AG04450 (cell line): ENCODE data around the gene PCSK6. TPM values are rescaled to one million over a fixed set of nuclear protein-coding genes. Genes with fewer than 3 reads are reported as not detected.

Source experiments
- CTCF ChIA-PET: fragments of 300-600, 350-600 bp; formaldehyde crosslinking; extraction: SDS; loops from one replicate; lab custom pipeline; 2022; ENCODE audit warnings: antibody characterized with exemption, inconsistent platforms; lab: Charles Lee
- POLR2A ChIA-PET: fragments of 350-600 bp; formaldehyde crosslinking; extraction: SDS; loops from one replicate; lab custom pipeline; 2021; ENCODE audit warnings: antibody characterized with exemption, inconsistent platforms; lab: Yijun Ruan, JAX
- DNase-seq: peaks from one replicate; pipeline ENCODE4 v3.0.0-alpha.2; 2011; ENCODE audit warnings: low read depth, low spot score
- H3K27ac ChIP-seq: one replicate; pipeline ENCODE4 v1.5.1; 2012; ENCODE audit warnings: low read depth, low read length, control low read depth
- H3K27me3 ChIP-seq: one replicate; pipeline ENCODE4 v1.6.0; 2012; ENCODE audit warnings: low read length; ENCODE audit not compliant: control insufficient read depth, insufficient read depth
- H3K4me3 ChIP-seq: 2 replicates; pipeline ENCODE4 v1.5.1; 2011; ENCODE audit warnings: mild to moderate bottlenecking, low read depth, low read length, control low read depth
- H3K9me3 ChIP-seq: 2 replicates; pipeline ENCODE4 v1.5.1; 2012; ENCODE audit warnings: low read length; ENCODE audit not compliant: control insufficient read depth, insufficient read depth
- CTCF ChIP-seq: IDR thresholded peaks from 2 replicates; pipeline ENCODE4 v1.5.1; 2011; ENCODE audit warnings: low read depth, low read length, control low read depth, inconsistent platforms
- polyA plus RNA-seq: library from polyadenylated mRNA; depleted of rRNA; stranded (reverse); fragments of >200 nt; gene quantifications from 2 replicates; pipeline ENCODE4 v1.2.3, GENCODE V29; 2011

PCSK6 gene
- polyA plus RNA-seq, 1 experiment, result 0.06 TPM

DNA sequence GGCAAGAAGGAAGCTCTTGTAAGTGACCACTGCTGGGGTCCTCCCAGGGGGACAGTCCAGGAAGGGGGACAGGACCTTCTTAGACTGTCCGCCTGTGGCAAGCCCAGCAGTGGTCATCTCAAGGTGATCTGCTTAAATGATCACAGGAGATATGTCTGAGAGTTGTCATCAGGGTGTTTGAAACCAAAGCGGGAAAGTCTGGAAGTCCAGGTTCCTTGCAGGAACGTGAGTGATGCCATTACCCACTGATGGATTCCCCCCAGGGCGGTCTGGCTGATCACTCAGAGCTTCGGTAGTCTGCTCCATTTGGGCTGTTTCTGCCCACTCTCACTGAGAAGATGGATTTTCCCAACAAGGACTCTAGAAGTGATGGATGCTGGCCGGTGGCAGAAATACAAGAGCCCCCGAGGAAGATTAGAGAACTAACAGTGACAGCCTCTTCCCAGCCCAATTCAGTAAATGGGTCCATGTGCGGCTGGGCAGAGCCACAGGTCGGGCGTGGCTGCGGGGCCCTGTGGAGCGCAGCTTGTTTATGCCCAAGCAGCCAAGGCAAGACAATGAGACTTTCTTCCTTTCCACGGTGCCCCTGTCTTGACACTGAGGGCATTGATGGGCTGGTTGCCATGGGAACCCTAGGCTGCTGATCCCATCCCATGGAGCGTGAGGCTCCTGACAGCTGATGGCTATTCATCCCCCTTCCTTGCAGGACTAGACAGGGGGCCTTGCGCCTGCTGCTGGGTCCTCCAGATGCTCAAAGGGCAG, 9.5 kb downstream of the PCSK6 start:
- no peak overlapping the region for H3K4me3 ChIP-seq
- no peak overlapping the region for H3K27ac ChIP-seq
- H3K27me3 ChIP-seq, result peaks cover 4% of the 10 kb centered on the region
- no peak for TF ChIP-seq CTCF
- CTCF ChIA-PET, result no interaction called here
- no peaks in the 10 kb centered on the region for H3K9me3 ChIP-seq
- no peak for DNase-seq
- POLR2A ChIA-PET, result no interaction called here

GRCh38 chr15:101479342-101479845, 10.1 kb downstream of the PCSK6 start:
- Histone ChIP-seq H3K27me3 (peaks cover 4% of the 10 kb centered on the region), H3K27ac (no peak overlapping the region), H3K9me3 (no peaks in the 10 kb centered on the region), H3K4me3 (no peak overlapping the region)
- ChIA-PET POLR2A (no interaction called here), CTCF (no interaction called here)
- no peak for DNase-seq
- no peak for TF ChIP-seq CTCF

DNA sequence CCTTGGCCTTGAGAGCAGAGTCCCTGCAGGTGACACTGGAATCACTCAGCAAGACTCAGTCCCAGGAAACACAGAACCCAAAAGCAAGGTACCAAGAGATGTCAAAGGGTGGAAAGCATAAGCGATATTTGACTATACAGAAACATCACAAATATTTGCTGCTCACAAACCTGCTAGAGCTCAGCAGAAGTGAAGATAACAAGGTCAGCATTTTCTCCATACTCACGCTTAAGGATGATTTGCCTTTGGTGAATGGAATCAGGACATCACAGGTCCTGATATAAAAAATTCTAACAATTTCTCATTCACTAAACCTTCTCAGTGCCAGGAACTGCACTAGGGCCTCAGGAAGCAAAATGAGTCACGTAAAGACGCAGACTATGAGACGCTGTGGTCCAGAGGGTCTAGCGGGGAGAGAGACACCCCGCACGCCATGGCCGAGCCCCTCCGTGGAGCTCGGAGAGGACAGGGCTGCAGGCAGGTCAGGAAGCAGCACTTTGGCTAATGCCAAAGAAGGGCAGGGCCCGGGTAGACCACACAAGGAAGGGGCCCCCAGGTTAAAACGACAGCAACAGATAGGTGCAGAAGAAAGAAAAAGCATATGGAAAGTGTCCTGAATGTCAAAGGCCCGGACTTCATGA, 10.7 kb downstream of the PCSK6 start:
- ChIA-PET POLR2A (no interaction called here), CTCF (no interaction called here)
- H3K9me3 ChIP-seq, result no peaks in the 10 kb centered on the region
- no peak for TF ChIP-seq CTCF
- H3K4me3 ChIP-seq, result no peak overlapping the region
- DNase-seq, result no peak
- no peak overlapping the region for H3K27ac ChIP-seq
- H3K27me3 ChIP-seq, result peaks cover 4% of the 10 kb centered on the region

GRCh38 chr15:101477851-101478362, 11.6 kb downstream of the PCSK6 start:
- no peak overlapping the region for H3K4me3 ChIP-seq
- H3K27ac ChIP-seq, result no peak overlapping the region
- peaks cover 4% of the 10 kb centered on the region for H3K27me3 ChIP-seq
- ChIA-PET CTCF (no interaction called here), POLR2A (no interaction called here)
- H3K9me3 ChIP-seq, result no peaks in the 10 kb centered on the region
- DNase-seq, result no peak
- TF ChIP-seq CTCF, result no peak

- CTCF ChIA-PET, result no interaction called here
Observed at GRCh38 chr15:101476756-101477155, 12.8 kb downstream of the PCSK6 start.

More at GRCh38 chr15:101476756-101477155, 12.8 kb downstream of the PCSK6 start:
- Histone ChIP-seq H3K4me3 (no peak overlapping the region), H3K9me3 (no peaks in the 10 kb centered on the region), H3K27ac (no peak overlapping the region), H3K27me3 (peaks cover 6% of the 10 kb centered on the region)
- POLR2A ChIA-PET, result no interaction called here
- no peak for TF ChIP-seq CTCF
- no peak for DNase-seq
